HEK293 (cell line): ENCODE data around the gene LCORL.

Source experiments
- BCL11A ChIP-seq: fragments of 450-650 bp; formaldehyde crosslinking; IDR thresholded peaks from 2 replicates; pipeline ENCODE4 v1.5.1; 2016; ENCODE audit warnings: low read depth, missing biosample characterization, missing genetic modification characterization
- CTCF ChIP-seq: fragments of 450-650 bp; formaldehyde crosslinking; IDR thresholded peaks from 2 replicates; pipeline ENCODE4 v1.5.1; 2016; ENCODE audit warnings: missing biosample characterization, missing genetic modification characterization
- KLF10 ChIP-seq: fragments of 450-650 bp; IDR thresholded peaks from 2 replicates; pipeline ENCODE4 v1.5.1; 2018; ENCODE audit warnings: missing biosample characterization, mild to moderate bottlenecking, missing genetic modification characterization
- ZBTB48 ChIP-seq: fragments of 450-650 bp; formaldehyde crosslinking; IDR thresholded peaks from 2 replicates; pipeline ENCODE4 v1.5.1; 2016; ENCODE audit warnings: missing biosample characterization, missing genetic modification characterization
- ZNF146 ChIP-seq: fragments of 450-650 bp; formaldehyde crosslinking; IDR thresholded peaks from 2 replicates; pipeline ENCODE4 v1.5.1; 2016; ENCODE audit warnings: missing biosample characterization, missing genetic modification characterization
- ZNF184 ChIP-seq: fragments of 450-650 bp; IDR thresholded peaks from 2 replicates; pipeline ENCODE4 v1.5.1; 2018; ENCODE audit warnings: missing biosample characterization, mild to moderate bottlenecking, missing genetic modification characterization
- ZNF274 ChIP-seq, 2 experiments: fragments of 200-500 bp in 1 of 2; fragments of 450-650 bp in 1 of 2; sonication (Bioruptor generic) in 1 of 2; formaldehyde crosslinking in 1 of 2; IDR thresholded peaks; 2 replicates each; pipeline versions ENCODE4 v1.5.1 to v1.6.1; 2014 to 2016; ENCODE audit warnings: borderline replicate concordance in 1 of 2, inconsistent platforms in 1 of 2, low read length in 1 of 2, missing biosample characterization in 1 of 2, missing genetic modification characterization in 1 of 2
- ZNF549 ChIP-seq: fragments of 450-650 bp; IDR thresholded peaks from 2 replicates; pipeline ENCODE4 v1.5.1; 2018; ENCODE audit warnings: missing biosample characterization, missing genetic modification characterization, mild to moderate bottlenecking, inconsistent platforms, moderate library complexity

- TF ChIP-seq CTCF (tag by site-specific recombination): no peak
- no peak for TF ChIP-seq BCL11A (tag by site-specific recombination)
- TF ChIP-seq KLF10 (tag by site-specific recombination): no peak
- TF ChIP-seq ZBTB48 (tag by site-specific recombination): no peak
- TF ChIP-seq ZNF274 (IDR thresholded peaks at IDR 0.05; ENCODE audit: low read length): no peak
- TF ChIP-seq ZNF274 (tag by site-specific recombination; IDR thresholded peaks at IDR 0.05; ENCODE audit: borderline replicate concordance): no peak
- no peak for TF ChIP-seq ZNF184 (tag by site-specific recombination)
- TF ChIP-seq ZNF146 (tag by site-specific recombination): no peak
- no peak for TF ChIP-seq ZNF549 (tag by site-specific recombination)
Observed at GRCh38 chr4:18039113-18039512, 17.6 kb upstream of the LCORL start.
